GM19468 (cell line): ENCODE measurements around the gene ZKSCAN1.
A peak's percentile ranks its signal among the peaks of the same experiment; 100 is the strongest.
"Not testable (repeated sequence)": the region's sequence is repeated elsewhere in the genome, so short reads cannot be mapped to it uniquely, and the experiment has no call there.

Experiments
- ATAC-seq: cut with Tn5 transposase; IDR thresholded peaks from one replicate; pipeline ENCODE4 v1.9.1; 2021; ENCODE audit warnings: mild to moderate bottlenecking, moderate library complexity, moderate number of reproducible peaks; ENCODE audit not compliant: unreplicated experiment; ENCODE audit errors: extremely low read depth

Gene ZKSCAN1

GRCh38 chr7:100015232-100016214 lies at the start of gene ZKSCAN1:
Gene ZKSCAN1 (plus strand): TSS chr7:100015596. CDS start chr7:100023507, 7,911 bp downstream.
- peak; percentile 71 for ATAC-seq

- ATAC-seq: no peak
Observed at GRCh38 chr7:99969298-99969697, 46.1 kb upstream of the ZKSCAN1 start.

GRCh38 chr7:99969813-99970212 lies 45.6 kb upstream of the ZKSCAN1 start:
- ATAC-seq: not testable (repeated sequence)

GRCh38 chr7:99971242-99971641 lies 44.2 kb upstream of the ZKSCAN1 start:
- ATAC-seq: no peak

- ATAC-seq: not testable (repeated sequence)
Observed at GRCh38 chr7:99973817-99974216, 41.6 kb upstream of the ZKSCAN1 start.

- no peak for ATAC-seq
Observed at GRCh38 chr7:99974681-99975080, 40.7 kb upstream of the ZKSCAN1 start.

GRCh38 chr7:99975782-99976521 lies 39.4 kb upstream of the ZKSCAN1 start, which contains the start of gene AZGP1:
Gene AZGP1 (minus strand): TSS chr7:99976031. CDS start chr7:99976020, 11 bp downstream.
- ATAC-seq: no peak

GRCh38 chr7:99976626-99977025 lies 38.8 kb upstream of the ZKSCAN1 start:
- no peak for ATAC-seq

GRCh38 chr7:99979814-99980225 lies 35.6 kb upstream of the ZKSCAN1 start:
- not testable (repeated sequence) for ATAC-seq

GRCh38 chr7:99980448-99980872 lies 34.9 kb upstream of the ZKSCAN1 start:
- peak; percentile 46 for ATAC-seq

GRCh38 chr7:99981066-99981465 lies 34.3 kb upstream of the ZKSCAN1 start:
- ATAC-seq: not testable (repeated sequence)

GRCh38 chr7:99984593-99984992 lies 30.8 kb upstream of the ZKSCAN1 start:
- no peak for ATAC-seq

- not testable (repeated sequence) for ATAC-seq
Observed at GRCh38 chr7:99987306-99987705, 28.1 kb upstream of the ZKSCAN1 start.

GRCh38 chr7:99987846-99988245 lies 27.6 kb upstream of the ZKSCAN1 start:
- ATAC-seq: no peak

- no peak for ATAC-seq
Observed at GRCh38 chr7:99990460-99990852, 24.9 kb upstream of the ZKSCAN1 start.

- not testable (repeated sequence) for ATAC-seq
Observed at GRCh38 chr7:99991543-99991942, 23.9 kb upstream of the ZKSCAN1 start.

GRCh38 chr7:99992330-99993038 lies 22.9 kb upstream of the ZKSCAN1 start:
- no peak for ATAC-seq

GRCh38 chr7:99994819-99995218 lies 20.6 kb upstream of the ZKSCAN1 start:
- ATAC-seq: no peak

GRCh38 chr7:99996755-99997544 lies 18.4 kb upstream of the ZKSCAN1 start:
- no peak for ATAC-seq
